ENCODE measurements around the gene GALNT9.

- TF ChIP-seq CTCF (IDR thresholded peaks at IDR 0.05) (no peak), EP300 (IDR thresholded peaks at IDR 0.05) (no peak), POLR2A (IDR thresholded peaks at IDR 0.05) (no peak)
Measured at GRCh38 chr12:132296063-132296462, 33.3 kb downstream of the GALNT9 start.

All from ovary (tissue), 3 donors.